GM21381 (cell line): ENCODE data around the gene TTC33.

Source experiments
- ATAC-seq: cut with Tn5 transposase; IDR thresholded peaks from one replicate; pipeline ENCODE4 v1.9.1; 2021; ENCODE audit warnings: mild to moderate bottlenecking, moderate library complexity; ENCODE audit not compliant: unreplicated experiment

TTC33 gene

DNA sequence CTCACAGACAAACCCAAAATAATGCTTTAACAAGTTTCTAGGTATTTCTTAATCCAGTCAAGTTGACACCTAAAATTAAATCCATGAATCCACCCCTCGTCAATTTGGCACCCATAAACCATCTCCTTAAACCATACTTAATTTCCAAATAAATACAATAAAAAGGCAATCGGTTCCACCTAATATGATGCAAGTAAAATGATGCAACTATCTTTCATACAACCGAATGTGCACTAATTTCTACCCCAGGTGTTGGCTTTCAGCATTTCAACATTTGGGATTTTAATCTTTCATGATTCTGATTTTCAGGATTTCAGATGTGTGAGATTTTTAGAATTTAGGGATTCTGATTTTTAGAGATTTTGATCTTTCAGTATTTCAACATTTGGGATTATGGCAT lies 25.1 kb upstream of the TTC33 start:
- no peak for ATAC-seq

DNA sequence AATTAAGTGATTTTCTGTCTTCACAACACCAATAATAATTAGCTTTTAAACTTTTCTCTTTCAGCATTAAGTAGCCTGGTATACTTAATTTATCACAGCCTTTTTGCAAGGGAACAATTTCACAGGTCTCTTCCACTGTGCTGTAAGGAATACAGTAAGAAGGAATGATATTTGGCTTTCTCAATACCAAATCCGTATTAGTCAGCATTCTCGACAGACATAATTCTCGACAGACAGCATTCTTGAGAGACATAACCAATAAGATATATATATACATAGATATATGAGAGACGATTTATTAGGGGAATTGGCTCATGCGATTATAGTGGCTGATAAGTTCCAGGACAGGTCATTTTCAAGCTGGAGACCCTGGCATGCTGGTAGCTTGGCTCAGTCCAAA lies 24.4 kb upstream of the TTC33 start:
- ATAC-seq: no peak

GRCh38 chr5:40779561-40779960 lies 23.8 kb upstream of the TTC33 start:
- no peak for ATAC-seq

DNA sequence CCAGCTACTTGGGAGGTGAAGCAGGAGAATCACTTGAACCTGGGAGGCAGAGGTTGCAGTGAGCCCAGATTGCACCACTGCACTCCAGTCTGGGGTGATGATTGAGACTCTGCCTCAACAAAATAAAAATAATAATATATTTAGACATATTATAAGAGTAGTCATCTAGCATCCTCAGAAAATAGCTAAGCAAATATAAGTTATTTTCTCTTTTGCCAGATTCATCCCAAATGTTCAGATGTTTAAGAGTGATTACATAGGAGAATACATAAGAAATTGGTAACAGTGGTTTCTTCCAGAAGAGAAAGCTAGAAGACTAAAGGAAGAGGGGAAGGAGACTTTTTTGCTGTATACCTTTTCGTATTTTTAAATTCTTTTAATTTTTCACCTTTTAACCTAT lies 22.4 kb upstream of the TTC33 start:
- no peak for ATAC-seq

DNA sequence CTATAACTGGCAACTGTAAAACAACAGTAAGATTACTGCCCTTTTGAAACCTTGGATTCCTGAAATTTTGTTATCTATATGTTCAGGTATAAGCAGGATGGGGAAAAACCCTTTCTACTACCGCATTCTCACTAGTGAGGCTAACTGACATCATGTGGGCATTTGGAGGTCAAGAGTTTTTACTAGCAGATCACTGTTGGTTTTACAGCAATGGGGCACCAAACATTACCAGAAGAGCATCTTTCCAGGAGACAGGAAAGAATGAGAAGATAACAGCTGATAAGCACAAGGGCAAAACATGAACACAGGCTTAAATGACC lies 20.9 kb upstream of the TTC33 start:
- no peak for ATAC-seq

GRCh38 chr5:40775846-40776657 lies 20.3 kb upstream of the TTC33 start:
- ATAC-seq: no peak

GRCh38 chr5:40775085-40775845 lies 19.5 kb upstream of the TTC33 start:
- no peak for ATAC-seq

DNA sequence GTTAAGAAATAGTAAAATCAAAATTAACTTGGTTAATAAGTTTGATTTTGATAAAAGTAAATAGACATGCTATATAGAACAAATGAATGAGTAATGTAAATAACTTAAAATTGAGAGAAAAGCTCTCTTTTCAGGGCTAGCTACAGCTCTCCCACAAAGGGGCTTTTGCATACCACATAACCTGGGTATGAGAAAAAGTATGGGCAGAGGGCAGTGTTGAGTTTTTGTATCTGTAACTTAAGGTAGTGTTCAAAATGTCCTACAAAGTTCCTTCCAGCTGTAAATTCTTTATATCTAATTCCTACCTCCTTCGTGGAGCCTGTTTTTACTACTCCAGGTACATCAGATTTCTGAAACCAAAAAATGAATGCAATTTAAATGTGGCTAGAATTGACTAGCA lies 18.9 kb upstream of the TTC33 start:
- no peak for ATAC-seq

GRCh38 chr5:40770764-40771163 lies 15.0 kb upstream of the TTC33 start:
- ATAC-seq: no peak

- no peak for ATAC-seq
Measured at GRCh38 chr5:40762705-40763104, 6.9 kb upstream of the TTC33 start.

DNA sequence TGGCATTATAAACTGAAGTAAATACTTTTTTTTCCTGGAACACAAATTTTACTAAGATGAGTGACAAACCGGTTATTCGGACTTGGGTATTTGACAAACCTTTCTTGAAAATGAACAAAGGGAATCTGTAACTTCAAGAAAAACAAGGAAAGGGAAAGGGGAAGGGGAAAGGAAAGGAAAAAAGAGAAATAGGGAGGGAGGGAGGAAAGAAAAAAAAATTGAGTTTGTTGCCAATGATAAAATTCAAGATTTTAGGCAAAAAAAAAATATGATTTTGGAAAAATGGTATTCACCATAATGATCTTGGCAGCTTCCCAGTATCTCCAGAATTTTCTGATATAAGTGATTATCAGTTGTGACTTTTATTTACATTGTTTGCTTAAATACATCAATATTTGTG lies 1.6 kb upstream of the TTC33 start:
- ATAC-seq: no peak

- ATAC-seq: peak; percentile 72
Measured at GRCh38 chr5:40755093-40755406, 711 bp downstream of the TTC33 start.

- peak; percentile 4 for ATAC-seq
Measured at GRCh38 chr5:40754381-40755092, 1.2 kb downstream of the TTC33 start.

- ATAC-seq: no peak
Measured at GRCh38 chr5:40746703-40747102, 9.1 kb downstream of the TTC33 start.

DNA sequence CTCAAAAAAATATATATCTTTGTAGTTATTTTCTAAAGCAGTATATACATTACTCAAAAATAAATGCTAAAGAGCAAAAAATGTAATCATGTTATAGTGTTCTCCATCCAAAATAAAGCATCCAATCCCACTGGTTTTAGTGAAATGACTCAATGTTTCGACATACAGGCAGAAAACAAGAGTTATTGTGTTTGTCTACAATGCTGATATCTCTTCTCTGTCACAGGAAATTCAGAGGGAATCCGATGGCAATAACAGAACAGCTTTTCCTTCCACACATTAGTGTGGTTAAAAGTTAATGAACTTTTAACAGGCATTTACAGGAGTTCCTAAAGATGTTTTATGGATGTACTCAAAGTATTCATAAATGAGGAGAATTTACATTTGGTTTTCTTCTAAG lies 12.0 kb downstream of the TTC33 start:
- no peak for ATAC-seq

DNA sequence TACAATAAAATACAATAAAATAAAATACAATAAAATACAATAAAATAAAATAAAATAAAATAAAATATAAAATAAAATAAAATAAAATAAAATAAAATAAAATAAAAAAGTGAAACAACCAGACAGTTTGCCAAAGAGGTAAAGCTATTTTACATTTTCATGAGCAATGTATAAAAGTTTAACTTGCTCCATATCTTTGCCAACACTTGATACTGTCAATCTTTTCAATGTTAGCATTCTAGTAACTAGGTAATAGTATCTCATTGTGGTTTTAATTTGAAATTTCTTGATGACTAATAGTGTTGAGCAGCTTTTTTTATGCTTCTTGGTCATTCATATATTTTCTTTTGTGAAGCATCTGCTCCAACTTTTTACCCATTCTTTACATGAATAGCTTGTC lies 17.3 kb downstream of the TTC33 start:
- ATAC-seq: no peak

GRCh38 chr5:40736103-40736875 lies 19.5 kb downstream of the TTC33 start:
- no peak for ATAC-seq

GRCh38 chr5:40735609-40736008 lies 20.2 kb downstream of the TTC33 start:
- ATAC-seq: no peak

DNA sequence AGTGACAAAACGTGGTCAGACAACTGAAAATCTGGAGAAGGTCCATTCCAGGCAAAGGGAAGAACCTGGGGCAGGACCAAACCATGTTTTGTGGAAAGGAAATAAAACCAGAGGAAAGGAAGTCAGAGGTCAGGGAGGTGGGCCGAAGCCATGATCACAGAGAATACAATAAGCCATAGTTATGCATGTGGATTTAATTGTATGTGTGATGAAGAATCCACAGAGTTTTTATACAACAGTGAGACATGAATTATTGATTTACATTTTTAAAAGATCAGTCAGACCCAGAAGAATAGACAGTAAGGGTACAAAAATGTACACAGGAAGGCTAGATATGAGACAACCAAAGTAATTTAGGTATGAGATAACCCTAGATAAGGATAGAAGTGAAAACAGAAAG lies 20.8 kb downstream of the TTC33 start:
- ATAC-seq: no peak

DNA sequence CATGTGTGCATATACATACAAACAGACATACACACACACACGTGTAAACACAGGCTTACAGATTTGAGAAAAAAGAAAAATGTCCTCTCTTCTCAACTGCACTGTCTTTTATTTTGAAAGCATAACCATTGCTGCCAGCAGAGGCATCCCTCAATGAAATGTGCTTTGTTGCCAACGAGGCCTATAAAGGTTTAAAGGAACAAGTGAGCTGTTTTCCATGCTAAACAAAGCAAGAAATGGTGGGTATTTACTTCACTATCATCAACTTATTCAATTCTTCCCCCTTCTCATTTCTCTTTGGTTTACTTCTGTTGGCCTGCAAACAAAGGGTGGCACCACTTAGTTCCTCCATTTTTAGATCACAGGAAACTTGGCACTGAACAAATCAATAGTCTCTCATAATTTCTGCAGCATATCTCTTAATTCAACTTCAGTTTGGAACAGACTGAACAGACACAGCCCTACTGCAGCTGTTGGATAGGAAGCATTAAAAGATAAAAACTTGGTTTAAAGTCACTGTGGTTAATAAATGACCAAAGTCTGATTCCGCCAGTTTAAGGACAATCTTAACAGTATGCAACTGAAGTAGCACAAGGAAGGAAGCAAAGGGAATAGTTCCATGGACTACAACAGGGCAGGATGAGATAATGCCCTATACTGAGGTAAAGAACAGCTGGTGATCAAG lies 21.7 kb downstream of the TTC33 start:
- ATAC-seq: no peak

- ATAC-seq: no peak
Measured at GRCh38 chr5:40733434-40733833, 22.3 kb downstream of the TTC33 start.
